ENCODE results near the gene B4GALT3. TPM values are rescaled to one million over a fixed set of nuclear protein-coding genes. Genes with fewer than 3 reads are reported as not detected.
A peak's percentile ranks its signal among the peaks of the same experiment; 100 is the strongest.

The B4GALT3 gene
- total and polyA plus RNA-seq, 9 of the 15 experiments (the other 6 are each of a cell fraction or from before 2014, with no cell fraction given): 31.2 to 103 (median 46.1) TPM

- TF ChIP-seq REST (IDR thresholded peaks at IDR 0.05; ENCODE audit: borderline replicate concordance) (no peak), REST (CRISPR knock-in tag; IDR thresholded peaks at IDR 0.05; ENCODE audit: low read depth) (no peak)
Measured at GRCh38 chr1:161179698-161180097, 2.4 kb upstream of the B4GALT3 start (continued).

- WGBS (ENCODE audit: insufficient coverage, low coverage, missing lambda C conversion rate): 15% methylated on average over 9 of the region's 9 CpGs
- in situ Hi-C loops (cut with MboI): no loop called here
- no peaks in the 10 kb centered on the region for H4K20me1 ChIP-seq (replicated peaks; ENCODE audit: control insufficient read depth, insufficient read depth, low read length)
- H3K9me3 ChIP-seq (replicated peaks; ENCODE audit: control insufficient read depth, insufficient read depth, low read depth, low read length): no peaks in the 10 kb centered on the region
- no TSS peak for BruUV-seq (replicated peaks)
- ChIA-PET POLR2A (interaction anchor here (0.7 to 2.3 kb wide), 6 partner anchors 8 to 68 kb away, joined by 3 to 33 read pairs (median 3); partner anchors contain the start of gene PPOX), CTCF (ENCODE audit: low intra/inter-chr PET ratio) (interaction anchor here (0.7 to 1.7 kb wide), 3 partner anchors 106 to 203 kb away, joined by 3 to 4 read pairs (median 3); no protein-coding TSS in a partner anchor)
- H3K9me1 ChIP-seq (ENCODE audit: control insufficient read depth, insufficient read depth, low read length): no peaks in the 10 kb centered on the region
- FAIRE-seq (no peak), ATAC-seq (peak; percentile 1; the same call in 2 of the 3 replicates), DNase-seq (ENCODE audit: extremely low read depth in 1 of 4, low spot score in 3 of 4) (no peak)
- no peaks in the 10 kb centered on the region for H3K27me3 ChIP-seq (ENCODE audit: control insufficient read depth in 2 of 2, insufficient read depth in 2 of 2, low read length in 2 of 2)
- H2AFZ ChIP-seq (ENCODE audit: low read depth, low read length): peak overlapping the region; percentile 98
- peak overlapping the region; percentile 90 for H3K4me3 ChIP-seq
- H3K36me3 ChIP-seq (ENCODE audit: control insufficient read depth, insufficient read depth, low read length): peaks cover 34% of the 10 kb centered on the region
- intact Hi-C loops (cut with micrococcal nuclease): loop anchor here (1.0 to 10.0 kb wide), 6 partner anchors 12 to 343 kb away; partner anchors contain the start of genes PPOX and USP21
- peak overlapping the region; percentile 99 for H3K4me2 ChIP-seq (ENCODE audit: insufficient read depth, low read length)
- H3K79me2 ChIP-seq (ENCODE audit: control insufficient read depth, insufficient read depth, low read length): peaks cover 26% of the 10 kb centered on the region
- peaks cover 27 to 42% of the 10 kb centered on the region in 2 experiments; a peak in 4 of 5 replicates for H3K4me1 ChIP-seq (replicated peaks in 1 of 2; ENCODE audit: control insufficient read depth in 2 of 2, insufficient read depth in 2 of 2, low read length in 2 of 2)
- H3K9ac ChIP-seq (ENCODE audit: insufficient read depth in 1 of 2, low read depth in 2 of 2, low read length in 2 of 2): peak overlapping the region; percentile 87 to 96; a peak in 3 of 4 replicates
- H3K27ac ChIP-seq (ENCODE audit: extremely low read depth, low read depth, low read length): peak overlapping the region; percentile 96
- TF ChIP-seq ARNT (IDR thresholded peaks at IDR 0.05): 0 out of 4 replicates have a peak, but pooled peaks of 1 of the 2 experiments have one; percentile 42
- TF ChIP-seq SNRNP70 (optimal IDR thresholded peaks at IDR 0.05; ENCODE audit: low read depth, low read length): no peak
- peak in 1 of 2 experiments; percentile 32; a peak in 1 of 4 replicates for TF ChIP-seq NRF1 (conservative IDR thresholded peaks at IDR 0.05 in 1 of 2, IDR thresholded peaks at IDR 0.05 in 1 of 2)
- TF ChIP-seq KAT7 (CRISPR knock-in tag; IDR thresholded peaks at IDR 0.05; ENCODE audit: borderline replicate concordance): no peak; the same call in 1 of the 2 replicates
- TF ChIP-seq RBM34 (IDR thresholded peaks at IDR 0.05; ENCODE audit: borderline replicate concordance, insufficient read depth, low read length): no peak
- TF ChIP-seq ID3 (CRISPR knock-in tag; IDR thresholded peaks at IDR 0.05): no peak
- 0 out of 2 replicates have a peak, but pooled peaks have one; percentile 12 for TF ChIP-seq ID3 (tag; IDR thresholded peaks at IDR 0.05)
- peak; percentile 12; the same call in 1 of the 2 replicates for TF ChIP-seq SP1 (CRISPR knock-in tag; IDR thresholded peaks at IDR 0.05)
- no peak for TF ChIP-seq NR2C2 (CRISPR knock-in tag; IDR thresholded peaks at IDR 0.05)
- TF ChIP-seq NR2C2 (tag; IDR thresholded peaks at IDR 0.05): peak; percentile 58; the same call in 1 of the 2 replicates
Measured at GRCh38 chr1:161177936-161178244, 583 bp upstream of the B4GALT3 start.

Data from K562 (cell line).